Tracheal epithelial cell (primary cell): Measurements from ENCODE around the gene OR14J1. TPM values are rescaled to one million over a fixed set of nuclear protein-coding genes. Genes with fewer than 3 reads are reported as not detected.

Source experiments
- total RNA-seq: library from RNA; depleted of rRNA; stranded (reverse); fragments of >200 nt; gene quantifications from 2 replicates; pipeline ENCODE4 v1.2.1, GENCODE V29; 2014

OR14J1 gene, protein sequence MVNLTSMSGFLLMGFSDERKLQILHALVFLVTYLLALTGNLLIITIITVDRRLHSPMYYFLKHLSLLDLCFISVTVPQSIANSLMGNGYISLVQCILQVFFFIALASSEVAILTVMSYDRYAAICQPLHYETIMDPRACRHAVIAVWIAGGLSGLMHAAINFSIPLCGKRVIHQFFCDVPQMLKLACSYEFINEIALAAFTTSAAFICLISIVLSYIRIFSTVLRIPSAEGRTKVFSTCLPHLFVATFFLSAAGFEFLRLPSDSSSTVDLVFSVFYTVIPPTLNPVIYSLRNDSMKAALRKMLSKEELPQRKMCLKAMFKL
- total RNA-seq = not detected in 2 replicates

DNA sequence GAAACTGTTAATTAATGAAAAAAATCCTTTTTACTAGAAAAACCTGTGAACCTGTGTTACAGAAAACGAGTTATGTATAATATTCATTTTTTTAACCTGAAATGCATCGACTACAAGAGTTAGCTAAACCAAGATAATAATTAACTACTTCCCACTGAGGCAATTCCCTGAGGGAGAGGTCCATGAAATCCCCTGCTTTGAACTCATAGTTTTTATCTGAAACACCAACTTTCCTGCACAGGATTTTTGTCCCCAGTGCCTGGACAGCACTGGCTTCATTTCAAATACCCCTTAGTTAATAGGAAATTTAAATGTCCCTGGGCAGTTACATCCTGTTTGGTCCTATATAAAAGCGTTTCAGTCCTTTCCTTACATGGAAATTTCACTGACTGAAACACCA is at the start of gene OR14J1:
Gene OR14J1 (plus strand): TSS at position 386 of the 400 bp plus-strand sequence. CDS start 4,989 bp downstream, outside the sequence.

Other genes starting within 250 kb of the OR14J1 start
- not detected in 2 replicates for gene OR2B3, start 214.4 kb upstream of the OR14J1 start, total RNA-seq
- not detected in 2 replicates for gene OR2J1, start 202.2 kb upstream of the OR14J1 start, total RNA-seq
- gene OR2J3, start 193.6 kb upstream of the OR14J1 start, total RNA-seq = not detected in 2 replicates
- not detected in 2 replicates for gene OR2J2, start 130.8 kb upstream of the OR14J1 start, total RNA-seq
- not detected in 2 replicates for gene OR5V1, start 67.2 kb downstream of the OR14J1 start, total RNA-seq
- gene OR12D3, start 73.6 kb downstream of the OR14J1 start, total RNA-seq = not detected in 2 replicates
- not detected in 2 replicates for gene OR12D2, start 93.9 kb downstream of the OR14J1 start, total RNA-seq
- gene OR12D1, start 113.2 kb downstream of the OR14J1 start, total RNA-seq = not detected in 2 replicates
- gene OR10C1, start 137.6 kb downstream of the OR14J1 start, total RNA-seq = not detected in 2 replicates
- not detected in 2 replicates for gene OR11A1, start 155.4 kb downstream of the OR14J1 start, total RNA-seq
- not detected in 2 replicates for gene OR2H1, start 155.5 kb downstream of the OR14J1 start, total RNA-seq
- gene MAS1L, start 186.3 kb downstream of the OR14J1 start, total RNA-seq = not detected in 2 replicates